ENCODE measurements around the gene HDAC4.

DNA sequence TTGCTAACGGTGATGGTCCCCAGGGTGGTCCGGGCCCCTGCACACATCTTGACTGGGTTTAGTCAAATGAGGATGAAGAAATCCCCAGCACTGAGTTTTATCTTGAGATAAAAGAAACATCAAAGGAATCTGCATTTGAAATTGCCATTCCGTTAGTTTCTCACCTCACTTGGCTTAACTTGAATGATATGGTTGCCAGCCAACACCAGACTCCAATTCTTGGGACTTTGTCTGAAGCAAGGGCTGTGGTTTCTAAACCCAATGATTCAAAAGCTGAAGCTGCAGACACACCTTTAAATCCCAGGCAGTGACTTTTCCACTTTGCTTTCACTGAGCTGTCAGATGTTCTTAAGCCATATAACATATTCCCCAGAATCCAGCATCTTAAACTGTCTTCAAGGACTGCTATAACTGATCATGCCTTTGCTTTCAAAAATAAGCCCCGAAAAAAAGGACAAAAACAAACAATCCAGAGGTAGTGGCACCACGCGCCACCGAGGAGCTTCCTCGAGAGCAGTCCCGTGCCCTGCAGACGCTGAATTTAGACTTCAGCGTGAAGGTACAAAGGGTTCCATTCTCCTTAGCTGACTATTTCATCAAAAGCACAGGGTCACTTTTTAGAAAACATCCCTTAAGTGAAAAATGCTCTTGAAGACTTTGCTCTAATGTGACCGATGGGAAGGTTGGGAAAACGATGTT lies 189.3 kb downstream of the HDAC4 start:
- TF ChIP-seq CTCF (IDR thresholded peaks at IDR 0.05) (no peak), POLR2A (IDR thresholded peaks at IDR 0.05) (no peak)
